ENCODE measurements around the gene SPPL3. TPM values are rescaled to one million over a fixed set of nuclear protein-coding genes. Genes with fewer than 3 reads are reported as not detected.
"Not testable (repeated sequence)": the region's sequence is repeated elsewhere in the genome, so short reads cannot be mapped to it uniquely, and the experiment has no call there.

SPPL3 gene
- total RNA-seq, 1 experiment from 2014 or later: 7.5 TPM

DNA sequence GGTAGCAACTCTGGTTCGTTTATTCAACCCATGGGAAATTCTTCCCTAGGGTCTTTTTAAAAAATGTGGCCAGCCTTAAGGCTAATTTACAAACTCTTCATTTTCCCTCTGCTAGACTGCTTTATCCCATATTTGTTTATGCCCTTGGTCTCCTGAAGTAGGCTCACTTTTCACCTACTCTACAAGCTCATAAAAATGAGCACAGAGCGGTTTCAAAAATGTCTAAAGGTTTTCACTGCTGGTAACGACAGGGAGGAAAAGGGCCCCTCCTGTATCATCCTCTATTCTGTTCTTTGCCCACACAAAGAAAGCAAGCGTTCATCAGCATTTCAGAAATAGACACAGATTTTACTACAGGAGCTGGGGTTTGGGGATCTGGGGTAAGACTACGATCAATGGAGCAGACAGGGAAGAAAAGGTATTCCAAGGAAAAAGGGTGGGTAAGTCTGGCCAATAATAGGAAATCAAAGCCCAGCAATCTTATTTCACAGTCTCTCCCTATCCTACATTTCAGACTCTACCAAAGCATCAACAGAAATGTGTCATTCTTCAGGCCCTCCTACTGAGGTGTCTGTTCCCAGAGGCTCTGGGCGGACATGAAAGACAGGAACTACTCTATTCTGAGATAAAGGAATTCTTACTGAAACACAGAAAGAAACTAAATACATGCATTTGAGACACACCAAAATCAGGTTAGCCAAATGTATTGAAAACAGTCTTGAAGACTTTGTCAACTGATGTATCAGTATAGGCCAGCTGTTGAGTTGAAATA is 86.4 kb downstream of the SPPL3 start:
- in situ Hi-C loops (cut with HindIII; ENCODE audit: low pct_unique_long_range_greater_than_20kb, low sequenced_read_pairs): no loop called here
- peak; percentile 52 for DNase-seq (ENCODE audit: low read depth, low spot score)

DNA sequence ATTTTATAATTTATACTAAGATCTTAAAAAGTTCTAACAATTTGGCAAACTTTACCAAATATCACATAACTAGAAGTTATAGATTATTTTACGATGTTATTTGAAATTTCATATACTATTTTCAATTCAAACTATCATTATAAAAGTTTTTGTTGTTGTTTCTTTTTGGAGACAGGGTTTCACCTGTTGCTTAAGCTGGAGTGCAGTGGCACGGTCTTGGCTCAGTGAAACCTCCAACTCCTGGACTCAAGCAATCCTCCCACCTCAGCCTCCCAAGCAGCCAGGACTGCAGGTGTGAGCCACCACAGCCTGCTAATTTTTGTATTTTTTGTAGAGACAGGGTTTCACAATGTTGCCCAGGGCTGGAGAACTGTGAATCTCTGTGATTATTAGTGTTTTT is 87.8 kb downstream of the SPPL3 start:
- DNase-seq (ENCODE audit: low read depth, low spot score): no peak

DNA sequence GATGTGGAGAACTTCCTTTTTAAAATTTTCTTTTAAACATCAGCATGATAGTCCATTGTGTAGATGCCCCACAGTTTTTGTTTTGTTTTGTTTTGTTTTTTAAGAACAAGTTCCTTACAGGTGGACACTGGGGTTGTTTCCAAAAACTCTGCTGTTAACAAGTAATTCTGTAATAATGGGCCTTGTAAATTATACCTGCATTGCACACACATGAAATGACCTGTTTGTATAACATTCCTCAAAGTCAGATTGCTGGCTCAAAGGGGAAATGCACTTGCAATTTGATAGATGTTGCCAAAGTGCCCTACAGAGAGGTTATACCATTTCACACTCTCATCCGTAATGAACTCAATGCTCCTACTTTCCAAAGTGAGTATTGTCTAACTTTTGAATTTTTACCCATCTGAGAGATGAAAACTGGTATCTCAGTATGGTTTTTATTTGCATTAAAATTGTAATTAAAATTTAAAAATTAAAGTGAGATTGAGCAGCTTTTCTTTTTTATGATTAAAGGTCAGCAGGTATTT is 89.2 kb downstream of the SPPL3 start:
- DNase-seq (ENCODE audit: low read depth, low spot score): no peak
- in situ Hi-C loops (cut with HindIII; ENCODE audit: low pct_unique_long_range_greater_than_20kb, low sequenced_read_pairs): no loop called here

More for the DNA sequence above, 87.8 kb downstream of the SPPL3 start:
- in situ Hi-C loops (cut with HindIII; ENCODE audit: low pct_unique_long_range_greater_than_20kb, low sequenced_read_pairs): no loop called here

DNA sequence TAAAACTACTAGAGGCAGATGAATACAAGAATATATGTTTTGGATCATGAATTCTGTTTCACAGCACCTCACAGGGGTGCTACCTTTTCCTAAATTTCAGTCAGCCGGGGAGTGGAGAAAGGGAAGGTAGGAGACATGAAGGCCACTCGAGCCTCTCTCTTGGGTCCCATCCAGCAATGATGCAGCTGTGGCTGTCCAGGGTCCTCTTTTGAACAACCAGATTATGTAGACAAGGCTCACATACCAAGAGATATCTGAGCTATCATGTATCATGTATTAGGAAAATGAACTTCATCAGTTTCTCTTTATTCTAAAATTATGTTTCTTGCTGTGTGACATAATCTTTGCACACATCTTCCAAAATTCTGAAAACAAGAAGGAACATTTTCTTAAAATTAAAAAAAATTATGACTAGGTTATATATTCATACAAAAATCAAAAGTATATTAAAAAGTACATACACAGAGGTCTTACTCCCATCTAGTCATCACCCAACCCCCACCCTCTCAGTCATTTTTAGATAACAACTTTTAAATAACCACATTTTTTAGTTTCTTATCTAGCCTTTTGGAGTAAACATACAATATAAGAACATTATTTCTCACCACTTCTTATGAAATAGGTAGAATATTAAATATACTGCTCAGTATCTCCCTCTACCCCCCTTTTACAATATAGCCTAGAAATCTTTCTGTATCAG is 89.8 kb downstream of the SPPL3 start:
- DNase-seq (ENCODE audit: low read depth, low spot score): no peak
- in situ Hi-C loops (cut with HindIII; ENCODE audit: low pct_unique_long_range_greater_than_20kb, low sequenced_read_pairs): no loop called here

DNA sequence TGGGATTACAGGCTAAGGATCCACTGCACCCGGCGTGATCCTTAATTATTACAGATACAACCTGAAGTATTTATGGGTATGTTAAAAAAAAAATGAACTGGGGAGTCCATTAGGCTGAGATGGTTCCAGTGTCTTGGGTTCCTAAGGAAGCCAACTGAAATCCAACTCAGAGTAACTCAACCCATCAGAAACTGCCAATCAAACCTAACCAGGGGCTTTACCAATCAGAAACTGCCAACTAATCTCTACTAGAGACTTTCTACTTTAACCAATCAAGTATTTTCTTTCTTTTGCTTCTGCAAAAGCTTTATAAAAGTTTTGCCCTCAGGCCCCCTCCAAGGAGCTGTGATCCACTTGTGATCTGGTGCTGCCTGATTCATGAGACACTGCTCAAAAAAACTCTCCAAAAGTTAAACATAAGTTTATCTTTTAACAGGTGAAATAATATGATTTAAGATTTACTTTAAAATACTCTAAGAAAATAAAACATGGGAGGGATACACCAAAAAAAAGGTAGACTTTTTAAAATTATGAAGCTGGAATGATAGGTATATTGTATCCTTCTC is 90.5 kb downstream of the SPPL3 start:
- peak; percentile 43 for DNase-seq (ENCODE audit: low read depth, low spot score)
- in situ Hi-C loops (cut with HindIII; ENCODE audit: low pct_unique_long_range_greater_than_20kb, low sequenced_read_pairs): no loop called here

DNA sequence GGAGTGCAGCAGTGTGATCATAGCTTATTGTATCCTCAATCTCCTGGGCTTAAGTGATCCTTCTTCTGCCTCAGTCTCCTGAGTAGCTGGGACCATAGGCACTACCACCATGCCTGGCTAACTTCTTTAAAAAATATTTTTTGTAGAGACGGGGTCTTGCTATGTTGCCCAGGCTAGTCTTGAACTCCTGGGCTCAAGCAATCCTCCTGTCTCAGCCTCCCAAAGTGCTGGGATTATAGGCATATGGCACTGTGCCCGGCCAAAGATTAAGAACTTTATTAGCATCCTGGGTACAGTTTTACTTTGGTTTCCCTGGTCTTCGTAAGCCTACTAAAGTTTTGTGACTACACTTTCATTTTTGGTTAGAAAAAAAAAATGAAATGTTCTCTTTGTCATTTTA is 94.1 kb downstream of the SPPL3 start:
- DNase-seq (ENCODE audit: low read depth, low spot score): no peak
- in situ Hi-C loops (cut with HindIII; ENCODE audit: low pct_unique_long_range_greater_than_20kb, low sequenced_read_pairs): no loop called here

DNA sequence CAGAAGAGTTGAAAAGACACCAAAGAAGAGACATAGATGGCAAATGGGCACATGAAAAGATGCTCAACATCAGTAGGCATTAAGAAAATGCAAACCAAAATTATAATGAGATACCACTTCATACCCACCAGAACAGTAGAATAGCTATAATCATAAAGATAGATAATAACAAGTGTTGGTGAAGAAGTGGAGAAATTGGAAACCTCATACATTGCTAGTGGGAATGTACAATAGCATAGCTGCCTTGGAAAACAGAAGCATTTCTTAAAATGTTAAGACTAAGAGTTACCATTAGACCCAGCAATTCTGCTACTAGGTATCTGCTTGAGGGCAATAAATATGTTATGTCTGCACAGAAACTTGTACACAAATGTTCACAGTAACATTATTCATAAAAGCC is 99.7 kb downstream of the SPPL3 start:
- DNase-seq (ENCODE audit: low read depth, low spot score): no peak

DNA sequence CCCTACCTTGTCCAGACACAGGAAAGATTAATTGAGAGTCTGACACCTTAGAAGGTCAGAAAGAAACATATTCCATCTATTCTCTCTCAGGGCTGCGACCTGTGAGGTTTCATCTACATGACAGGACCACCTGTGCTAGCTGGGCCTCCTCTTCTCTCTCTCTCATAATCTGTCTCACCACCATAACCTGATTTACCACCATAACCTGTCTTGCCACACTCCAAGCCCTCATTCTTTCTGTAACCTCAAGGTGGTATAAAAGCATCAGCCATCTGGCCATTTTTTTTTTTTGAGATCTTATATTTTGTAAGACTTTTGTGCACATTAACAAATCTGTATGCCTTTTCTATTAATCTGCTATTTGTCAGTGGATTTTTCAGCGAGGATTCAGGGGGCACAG is 103.0 kb downstream of the SPPL3 start:
- in situ Hi-C loops (cut with HindIII; ENCODE audit: low pct_unique_long_range_greater_than_20kb, low sequenced_read_pairs): no loop called here

More for the DNA sequence above, 99.7 kb downstream of the SPPL3 start:
- in situ Hi-C loops (cut with HindIII; ENCODE audit: low pct_unique_long_range_greater_than_20kb, low sequenced_read_pairs): no loop called here

DNA sequence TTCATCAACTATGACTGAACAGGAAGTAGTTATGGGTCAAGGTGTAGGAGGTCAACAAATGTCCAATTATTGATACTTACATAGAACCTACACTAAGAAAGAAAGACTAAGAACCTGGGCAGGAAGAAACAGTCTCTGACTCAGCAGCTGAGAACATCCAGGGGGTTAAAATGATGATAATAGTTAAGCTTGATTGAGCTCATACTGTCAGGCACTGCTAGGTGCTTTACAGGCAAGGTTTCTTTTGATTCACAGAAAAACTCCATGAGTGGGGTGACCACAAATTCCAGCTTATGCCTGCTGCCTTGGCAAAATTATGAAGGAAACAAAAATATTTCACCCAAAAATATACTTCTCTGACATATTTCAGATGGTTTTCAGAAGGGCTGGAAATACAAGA is 103.5 kb downstream of the SPPL3 start:
- in situ Hi-C loops (cut with HindIII; ENCODE audit: low pct_unique_long_range_greater_than_20kb, low sequenced_read_pairs): no loop called here
- DNase-seq (ENCODE audit: low read depth, low spot score): no peak

More for the DNA sequence above, 103.0 kb downstream of the SPPL3 start:
- no peak for DNase-seq (ENCODE audit: low read depth, low spot score)

DNA sequence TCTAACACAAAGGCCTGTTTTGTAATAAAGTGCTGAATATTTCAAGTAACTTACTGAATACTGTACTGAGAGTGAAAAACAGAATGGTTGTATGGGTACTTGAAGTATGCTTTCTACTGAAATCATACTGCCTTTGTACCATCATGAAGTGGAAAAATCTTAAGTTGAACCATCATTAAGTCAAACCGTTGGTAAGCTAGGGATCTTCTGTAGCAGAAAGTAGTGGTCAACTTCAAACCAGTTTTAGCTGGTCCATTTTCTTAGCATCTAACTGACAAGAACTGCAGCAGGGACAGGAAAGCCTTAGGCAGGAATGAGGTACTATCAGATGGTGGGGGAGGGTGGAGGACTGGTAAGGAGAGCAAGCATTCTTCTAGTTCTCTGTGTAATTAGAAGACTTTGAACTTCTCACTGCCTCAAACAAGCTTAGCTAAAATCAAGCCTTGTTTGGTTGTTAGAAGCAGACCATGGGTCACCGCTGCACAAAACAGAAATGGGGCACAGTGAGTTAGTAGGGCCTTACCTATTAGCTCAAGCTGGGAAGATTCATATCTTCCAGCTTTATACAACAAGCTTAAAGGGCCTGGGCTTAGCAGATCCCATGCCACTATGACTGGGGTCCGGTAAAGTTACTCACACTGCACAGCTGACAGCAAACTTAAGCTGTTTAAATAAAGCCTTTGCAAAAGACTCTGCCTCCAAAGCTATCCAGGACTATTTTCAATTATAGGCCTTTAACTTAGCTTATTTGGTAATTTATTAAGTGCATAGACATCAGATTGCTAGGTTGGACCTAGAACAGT is 104.7 kb downstream of the SPPL3 start:
- DNase-seq (ENCODE audit: low read depth, low spot score): no peak
- in situ Hi-C loops (cut with HindIII; ENCODE audit: low pct_unique_long_range_greater_than_20kb, low sequenced_read_pairs): no loop called here

DNA sequence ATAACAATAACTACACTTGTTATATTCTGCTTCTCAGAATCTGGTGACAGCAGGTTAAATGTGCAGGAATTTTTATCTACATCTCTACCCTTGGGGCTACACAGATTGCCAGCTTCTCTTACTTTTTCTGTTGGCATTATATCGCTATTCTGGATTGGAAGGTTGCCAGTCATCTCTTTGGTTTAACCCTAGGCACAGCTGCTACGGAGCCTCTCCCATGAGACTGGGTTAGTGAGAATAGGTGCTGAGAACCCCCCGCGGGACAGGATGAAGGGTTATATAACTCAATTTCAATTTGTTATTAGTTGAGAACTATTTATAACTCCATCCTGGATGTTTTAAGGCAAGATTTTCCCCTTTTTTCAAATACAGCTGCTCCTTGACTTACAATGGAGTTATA is 105.5 kb downstream of the SPPL3 start:
- in situ Hi-C loops (cut with HindIII; ENCODE audit: low pct_unique_long_range_greater_than_20kb, low sequenced_read_pairs): no loop called here
- DNase-seq (ENCODE audit: low read depth, low spot score): no peak

DNA sequence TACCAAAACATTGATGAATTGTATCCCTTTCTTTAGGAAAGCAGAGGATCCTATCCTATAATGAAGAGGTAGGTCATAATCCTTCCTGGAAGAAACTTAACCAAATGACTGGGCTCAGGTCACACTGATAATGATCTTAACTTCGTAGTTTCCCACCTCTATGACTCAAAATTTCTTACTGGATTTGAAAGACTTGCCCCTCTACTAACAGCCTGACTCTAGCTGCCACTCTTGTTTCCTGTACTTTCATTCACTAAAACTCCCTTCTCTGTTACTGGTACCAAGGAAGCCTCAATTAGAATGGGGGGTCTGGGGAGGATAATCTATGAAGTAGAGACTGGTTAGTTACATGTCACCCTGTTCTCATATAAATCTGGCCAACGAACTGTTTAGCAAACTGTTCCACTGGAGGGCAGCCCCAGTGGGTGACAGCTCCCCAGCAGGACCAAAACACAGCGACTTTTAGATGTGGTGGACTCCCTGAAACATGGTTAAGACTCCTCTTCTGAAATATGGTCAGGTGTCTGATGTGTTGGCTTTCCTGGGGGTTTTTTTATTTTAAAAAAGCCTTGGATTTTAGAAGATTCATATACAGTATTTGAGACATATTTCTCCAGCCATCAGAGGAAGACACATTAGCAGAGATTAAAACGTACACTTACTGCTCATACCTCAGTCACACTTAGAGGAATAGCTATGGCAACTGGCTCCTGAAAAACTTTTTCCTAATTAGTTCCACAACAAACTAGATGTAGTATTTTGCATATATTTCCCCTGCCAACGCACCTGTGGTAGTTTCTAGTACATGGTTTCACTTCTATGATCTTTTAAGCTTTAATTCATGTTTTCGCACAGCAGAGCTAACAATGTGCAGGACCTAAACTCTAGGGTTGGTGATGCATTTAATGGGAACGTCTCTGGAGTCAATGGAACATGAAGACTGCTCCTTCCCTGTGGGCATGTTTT is 106.2 kb downstream of the SPPL3 start:
- no peak for DNase-seq (ENCODE audit: low read depth, low spot score)
- in situ Hi-C loops (cut with HindIII; ENCODE audit: low pct_unique_long_range_greater_than_20kb, low sequenced_read_pairs): no loop called here

DNA sequence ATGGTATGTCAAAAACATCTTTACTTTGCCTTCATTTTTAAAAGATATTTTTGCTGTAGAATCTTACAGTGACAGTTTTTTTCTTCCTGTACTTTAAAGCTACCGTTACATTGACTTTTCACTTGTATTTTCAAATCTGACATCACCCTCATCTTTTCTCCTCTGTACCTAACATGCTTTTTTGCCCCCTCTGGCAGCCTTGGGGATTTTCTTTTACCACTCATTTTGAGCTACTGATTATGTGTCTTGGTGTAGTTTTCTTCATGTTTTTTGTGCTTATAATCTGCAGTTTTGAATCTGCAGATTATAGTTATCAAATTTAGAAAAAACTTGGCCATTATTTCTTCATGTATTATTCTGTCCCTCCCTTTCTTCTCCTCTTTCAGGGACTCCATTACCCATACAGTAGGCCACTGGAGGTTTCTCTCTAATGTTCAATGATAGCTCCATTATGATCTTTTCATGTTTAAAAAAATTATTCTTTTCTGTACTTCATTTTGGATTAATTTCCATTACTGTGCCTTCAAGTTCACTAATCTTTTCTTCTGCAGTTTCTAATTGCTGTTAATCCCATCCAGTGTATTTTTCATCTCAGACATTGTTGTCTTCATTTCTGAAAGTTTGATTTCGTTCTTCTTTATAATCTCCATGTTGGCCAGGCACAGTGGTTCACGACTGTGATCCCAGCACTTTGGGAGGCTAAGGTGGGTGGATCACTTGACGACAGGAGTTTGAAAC is 108.5 kb downstream of the SPPL3 start:
- in situ Hi-C loops (cut with HindIII; ENCODE audit: low pct_unique_long_range_greater_than_20kb, low sequenced_read_pairs): no loop called here
- no peak for DNase-seq (ENCODE audit: low read depth, low spot score)

DNA sequence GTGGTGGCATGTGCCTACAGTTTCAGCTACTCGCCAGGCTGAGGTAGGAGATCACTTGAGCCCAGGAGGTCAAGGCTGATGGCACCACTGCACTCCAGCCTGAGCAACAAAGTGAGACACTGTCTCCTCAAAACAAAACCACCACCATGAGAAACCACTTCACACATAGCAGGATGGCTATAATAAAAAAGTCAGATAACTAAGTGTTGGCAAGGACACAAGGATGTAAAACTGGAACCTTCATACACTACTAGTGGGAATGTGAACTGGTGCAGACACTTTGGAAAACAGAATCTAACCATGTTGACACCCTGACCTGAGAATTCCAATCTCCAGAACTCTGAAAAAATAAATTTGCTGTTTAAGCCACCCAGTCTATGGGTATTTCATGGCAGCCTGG is 110.8 kb downstream of the SPPL3 start:
- in situ Hi-C loops (cut with HindIII; ENCODE audit: low pct_unique_long_range_greater_than_20kb, low sequenced_read_pairs): no loop called here
- no peak for DNase-seq (ENCODE audit: low read depth, low spot score)

DNA sequence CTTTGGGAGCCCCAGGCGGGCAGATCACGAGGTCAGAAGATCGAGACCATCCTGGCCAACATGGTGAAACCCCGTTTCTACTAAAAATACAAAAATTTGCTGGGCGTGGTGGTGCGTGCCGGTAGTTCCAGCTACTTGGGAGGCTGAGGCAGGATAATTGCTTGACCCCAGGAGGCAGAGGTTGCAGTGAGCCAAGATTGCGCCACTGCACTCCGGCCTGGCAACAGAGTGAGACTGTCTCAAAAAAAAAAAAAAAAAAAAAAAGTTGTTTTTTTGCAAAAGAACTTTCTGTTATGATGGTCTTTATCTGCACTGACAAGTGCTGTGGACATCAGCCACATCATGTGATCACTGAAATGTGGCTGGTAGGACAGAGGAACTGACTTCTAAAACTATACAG is 111.7 kb downstream of the SPPL3 start:
- DNase-seq (ENCODE audit: low read depth, low spot score); in situ Hi-C loops (cut with HindIII; ENCODE audit: low pct_unique_long_range_greater_than_20kb, low sequenced_read_pairs): not testable (repeated sequence)

DNA sequence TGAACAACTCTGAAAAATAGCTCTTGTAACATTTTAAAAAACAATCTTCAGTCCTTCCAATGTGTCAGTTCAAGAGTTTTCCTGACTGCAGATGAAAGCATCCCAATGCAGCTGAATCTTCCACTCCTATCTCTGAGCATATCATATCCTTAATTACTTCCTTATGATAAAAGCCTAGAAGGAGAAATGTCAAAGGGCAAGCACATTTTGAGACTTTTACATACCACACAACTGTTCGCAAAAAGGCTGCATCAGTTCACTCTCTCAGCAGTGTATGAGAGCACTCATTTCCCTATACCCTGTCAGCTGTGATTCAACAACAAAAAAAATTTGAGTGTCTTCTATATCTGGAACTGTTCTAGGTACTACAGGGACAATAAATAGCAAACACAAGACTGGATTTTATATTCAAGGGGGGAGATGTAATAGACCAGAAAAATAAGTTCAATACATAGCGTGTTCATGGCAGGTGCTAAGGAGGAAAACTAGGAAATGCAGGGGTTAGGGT is 112.4 kb downstream of the SPPL3 start:
- in situ Hi-C loops (cut with HindIII; ENCODE audit: low pct_unique_long_range_greater_than_20kb, low sequenced_read_pairs): no loop called here
- no peak for DNase-seq (ENCODE audit: low read depth, low spot score)

Measured in SK-MEL-5 (cell line).